Lower lobe of right lung (tissue), 2 donors: ENCODE measurements around the gene OXT. TPM values are rescaled to one million over a fixed set of nuclear protein-coding genes. Genes with fewer than 3 reads are reported as not detected.

ENCODE experiments used
- ATAC-seq, 2 donors: fragments of 200-7000 bp; cut with Tn5 transposase; one replicate each; pipeline ENCODE4 v1.9.1; 2020 to 2022; ENCODE audit warnings: mild to moderate bottlenecking in 2 of 2, moderate library complexity in 2 of 2
- DNase-seq: peaks from one replicate; pipeline ENCODE4 v3.0.0-alpha.2; 2020
- H3K27ac ChIP-seq: fragments of 200-600 bp; one replicate; pipeline ENCODE4 v1.8.0; 2022
- H3K27me3 ChIP-seq: fragments of 200-600 bp; one replicate; pipeline ENCODE4 v1.8.0; 2022; ENCODE audit warnings: low read depth
- H3K36me3 ChIP-seq: fragments of 200-600 bp; one replicate; pipeline ENCODE4 v1.8.0; 2022; ENCODE audit warnings: mild to moderate bottlenecking
- H3K4me1 ChIP-seq: fragments of 200-600 bp; one replicate; pipeline ENCODE4 v1.8.0; 2022
- H3K4me3 ChIP-seq: fragments of 200-600 bp; one replicate; pipeline ENCODE4 v1.8.0; 2022; ENCODE audit warnings: mild to moderate bottlenecking
- H3K9me3 ChIP-seq: fragments of 200-600 bp; one replicate; pipeline ENCODE4 v1.8.0; 2022
- CTCF ChIP-seq: fragments of 200-600 bp; IDR thresholded peaks from one replicate; pipeline ENCODE4 v1.8.0; 2022; ENCODE audit warnings: antibody characterized with exemption, mild to moderate bottlenecking
- intact Hi-C: fragments of 100-400 bp; cut with DNase I; formaldehyde crosslinking; loops from one replicate; pipeline ENCODE4 v1.11.0; 2022
- total RNA-seq: library from RNA; stranded (reverse); fragmentation: NEBNext Ultra II Directional; extraction: Animal tissue kit (Norgen Biotek cat#: 25700); gene quantifications from one replicate; pipeline ENCODE4 v1.2.1, GENCODE V29; 2021
- donor health status: DM: no; HTN: yes; CAD: no; lungs with severe emphysema.

Gene OXT
- total RNA-seq, 1 donor from 2014 or later: not detected

GRCh38 chr20:3045816-3046676 lies 25.4 kb upstream of the OXT start, which contains the start of gene MRPS26:
Gene MRPS26 (plus strand): TSS chr20:3046052. CDS start chr20:3046069, 17 bp downstream.
- intact Hi-C loops: no loop called here
- no peak for TF ChIP-seq CTCF
- H3K4me1 ChIP-seq: peaks cover 21% of the 10 kb centered on the region
- ATAC-seq (peak; percentile 96 to 98), DNase-seq (peak; percentile 96)
- H3K27ac ChIP-seq: peak within 1 kb of the TSS; percentile 87
- no peaks in the 10 kb centered on the region for H3K27me3 ChIP-seq
- H3K36me3 ChIP-seq: peaks cover 27% of the 10 kb centered on the region
- no peaks in the 10 kb centered on the region for H3K9me3 ChIP-seq
- peak within 1 kb of the TSS; percentile 95 for H3K4me3 ChIP-seq

- H3K36me3 ChIP-seq: peaks cover 27% of the 10 kb centered on the region
- peaks cover 17% of the 10 kb centered on the region for H3K4me1 ChIP-seq
- intact Hi-C loops: no loop called here
- ATAC-seq (peak in 1 of 2 donors; percentile 10), DNase-seq (peak; percentile 59)
- peak overlapping the region; percentile 95 for H3K4me3 ChIP-seq
- H3K27ac ChIP-seq: peak overlapping the region; percentile 87
- no peaks in the 10 kb centered on the region for H3K9me3 ChIP-seq
- H3K27me3 ChIP-seq: no peaks in the 10 kb centered on the region
- TF ChIP-seq CTCF: no peak
Observed at GRCh38 chr20:3046677-3047462, 24.6 kb upstream of the OXT start.

GRCh38 chr20:3047486-3048419 lies 23.7 kb upstream of the OXT start:
- Histone ChIP-seq H3K27ac (no peak overlapping the region), H3K4me3 (no peak overlapping the region), H3K36me3 (peaks cover 27% of the 10 kb centered on the region), H3K27me3 (no peaks in the 10 kb centered on the region), H3K9me3 (no peaks in the 10 kb centered on the region), H3K4me1 (peaks cover 15% of the 10 kb centered on the region)
- intact Hi-C loops: no loop called here
- no peak for DNase-seq
- no peak for TF ChIP-seq CTCF
- no peak for ATAC-seq

GRCh38 chr20:3051385-3052019 lies 19.9 kb upstream of the OXT start:
- DNase-seq (no peak), ATAC-seq (no peak)
- Histone ChIP-seq H3K27me3 (no peaks in the 10 kb centered on the region), H3K27ac (no peak overlapping the region), H3K4me3 (no peak overlapping the region), H3K36me3 (peaks cover 27% of the 10 kb centered on the region), H3K9me3 (no peaks in the 10 kb centered on the region), H3K4me1 (peaks cover 11% of the 10 kb centered on the region)
- TF ChIP-seq CTCF: no peak
- intact Hi-C loops: no loop called here
